Stimulated activated memory B cell treated with anti-CD40 and anti-IgM and Interleukin-4, amounts not matched to agents 10 μg/mL and 1 μg/mL and 100 μg/mL, for 72 hours (primary cell): ENCODE measurements around the gene IGFN1.

Source experiments
- ATAC-seq: fragments of 150-1000 bp; cut with Tn5 transposase; 2 replicates; pipeline ENCODE4 v1.10.0; 2021
- H3K27ac Mint-ChIP-seq: one replicate; pipeline ENCODE4 v1.8.0; 2022; ENCODE audit warnings: mild to moderate bottlenecking, mixed read lengths
- H3K27me3 Mint-ChIP-seq: one replicate; pipeline ENCODE4 v1.8.0; 2022; ENCODE audit warnings: mixed read lengths
- H3K36me3 Mint-ChIP-seq: one replicate; pipeline ENCODE4 v1.8.0; 2022; ENCODE audit warnings: mixed read lengths
- H3K4me1 Mint-ChIP-seq: one replicate; pipeline ENCODE4 v1.8.0; 2022; ENCODE audit warnings: mixed read lengths
- H3K4me3 Mint-ChIP-seq: one replicate; pipeline ENCODE4 v1.8.0; 2022; ENCODE audit warnings: mild to moderate bottlenecking, moderate library complexity, mixed read lengths
- H3K9me3 Mint-ChIP-seq: one replicate; pipeline ENCODE4 v1.8.0; 2022; ENCODE audit warnings: mixed read lengths

IGFN1 gene

GRCh38 chr1:201266276-201266675 is 75.7 kb downstream of the IGFN1 start:
- Mint-ChIP-seq H3K36me3 (no peaks in the 10 kb centered on the region), H3K4me1 (no peaks in the 10 kb centered on the region), H3K9me3 (no peaks in the 10 kb centered on the region), H3K27me3 (peaks cover 87% of the 10 kb centered on the region), H3K27ac (no peak overlapping the region), H3K4me3 (no peak overlapping the region)
- no peak for ATAC-seq

GRCh38 chr1:201266774-201267173 is 76.2 kb downstream of the IGFN1 start:
- H3K9me3 Mint-ChIP-seq = no peaks in the 10 kb centered on the region
- no peak for ATAC-seq
- no peaks in the 10 kb centered on the region for H3K36me3 Mint-ChIP-seq
- H3K27me3 Mint-ChIP-seq = peaks cover 84% of the 10 kb centered on the region
- H3K4me1 Mint-ChIP-seq = no peaks in the 10 kb centered on the region
- H3K4me3 Mint-ChIP-seq = no peak overlapping the region
- no peak overlapping the region for H3K27ac Mint-ChIP-seq

GRCh38 chr1:201267481-201268229 is 77.0 kb downstream of the IGFN1 start:
- Mint-ChIP-seq H3K9me3 (no peaks in the 10 kb centered on the region), H3K36me3 (no peaks in the 10 kb centered on the region), H3K4me1 (no peaks in the 10 kb centered on the region), H3K27me3 (peaks cover 81% of the 10 kb centered on the region), H3K27ac (no peak overlapping the region), H3K4me3 (no peak overlapping the region)
- ATAC-seq = no peak

GRCh38 chr1:201268604-201269151 is 78.1 kb downstream of the IGFN1 start:
- Mint-ChIP-seq H3K27ac (no peak overlapping the region), H3K27me3 (peaks cover 71% of the 10 kb centered on the region), H3K9me3 (no peaks in the 10 kb centered on the region), H3K36me3 (no peaks in the 10 kb centered on the region), H3K4me3 (no peak overlapping the region), H3K4me1 (no peaks in the 10 kb centered on the region)
- ATAC-seq = no peak

- H3K4me1 Mint-ChIP-seq = no peaks in the 10 kb centered on the region
- no peak overlapping the region for H3K4me3 Mint-ChIP-seq
- H3K27me3 Mint-ChIP-seq = peaks cover 65% of the 10 kb centered on the region
- no peaks in the 10 kb centered on the region for H3K9me3 Mint-ChIP-seq
- no peak for ATAC-seq
- H3K27ac Mint-ChIP-seq = no peak overlapping the region
- H3K36me3 Mint-ChIP-seq = no peaks in the 10 kb centered on the region
Measured at GRCh38 chr1:201269281-201269680, 78.7 kb downstream of the IGFN1 start.

- Mint-ChIP-seq H3K4me1 (no peaks in the 10 kb centered on the region), H3K27ac (no peak overlapping the region), H3K36me3 (no peaks in the 10 kb centered on the region), H3K27me3 (peaks cover 59% of the 10 kb centered on the region), H3K4me3 (no peak overlapping the region), H3K9me3 (no peaks in the 10 kb centered on the region)
- no peak for ATAC-seq
Measured at GRCh38 chr1:201269900-201270410, 79.3 kb downstream of the IGFN1 start.

GRCh38 chr1:201270616-201271390 is 80.2 kb downstream of the IGFN1 start:
- Mint-ChIP-seq H3K4me3 (no peak overlapping the region), H3K9me3 (no peaks in the 10 kb centered on the region), H3K27me3 (peaks cover 56% of the 10 kb centered on the region), H3K36me3 (no peaks in the 10 kb centered on the region), H3K4me1 (no peaks in the 10 kb centered on the region), H3K27ac (no peak overlapping the region)
- ATAC-seq = no peak

GRCh38 chr1:201272799-201273198 is 82.2 kb downstream of the IGFN1 start:
- Mint-ChIP-seq H3K4me3 (no peak overlapping the region), H3K36me3 (no peaks in the 10 kb centered on the region), H3K27ac (no peak overlapping the region), H3K4me1 (no peaks in the 10 kb centered on the region), H3K27me3 (peaks cover 47% of the 10 kb centered on the region), H3K9me3 (no peaks in the 10 kb centered on the region)
- no peak for ATAC-seq

GRCh38 chr1:201274616-201275252 is 84.1 kb downstream of the IGFN1 start:
- Mint-ChIP-seq H3K27me3 (peaks cover 48% of the 10 kb centered on the region), H3K4me3 (no peak overlapping the region), H3K27ac (no peak overlapping the region), H3K36me3 (no peaks in the 10 kb centered on the region), H3K9me3 (no peaks in the 10 kb centered on the region), H3K4me1 (no peaks in the 10 kb centered on the region)
- no peak for ATAC-seq

GRCh38 chr1:201275253-201275666 is 84.6 kb downstream of the IGFN1 start:
- no peak for ATAC-seq
- Mint-ChIP-seq H3K4me3 (no peak overlapping the region), H3K27ac (no peak overlapping the region), H3K4me1 (no peaks in the 10 kb centered on the region), H3K9me3 (no peaks in the 10 kb centered on the region), H3K27me3 (peaks cover 46% of the 10 kb centered on the region), H3K36me3 (no peaks in the 10 kb centered on the region)

GRCh38 chr1:201276891-201277290 is 86.3 kb downstream of the IGFN1 start:
- Mint-ChIP-seq H3K9me3 (no peaks in the 10 kb centered on the region), H3K27me3 (peaks cover 41% of the 10 kb centered on the region), H3K27ac (no peak overlapping the region), H3K36me3 (no peaks in the 10 kb centered on the region), H3K4me1 (no peaks in the 10 kb centered on the region), H3K4me3 (no peak overlapping the region)
- no peak for ATAC-seq

- H3K27ac Mint-ChIP-seq = no peak overlapping the region
- no peaks in the 10 kb centered on the region for H3K36me3 Mint-ChIP-seq
- ATAC-seq = no peak
- H3K27me3 Mint-ChIP-seq = peaks cover 42% of the 10 kb centered on the region
- no peak overlapping the region for H3K4me3 Mint-ChIP-seq
- no peaks in the 10 kb centered on the region for H3K9me3 Mint-ChIP-seq
- no peaks in the 10 kb centered on the region for H3K4me1 Mint-ChIP-seq
Measured at GRCh38 chr1:201277441-201277840, 86.8 kb downstream of the IGFN1 start.
